GM10266 (cell line): ENCODE data around the gene TMEM132D.

Experiments
- DNase-seq: peaks from one replicate; pipeline ENCODE4 v3.0.0; 2012; ENCODE audit errors: extremely low spot score
- TF ChIP-seq, protein P1 (sequence below): IDR thresholded peaks from 2 replicates; pipeline ENCODE4 v1.5.1; 2012; ENCODE audit warnings: mild to moderate bottlenecking, low read depth; ENCODE audit not compliant: control insufficient read depth, insufficient read depth; ENCODE audit errors: missing control alignments

Gene TMEM132D

DNA sequence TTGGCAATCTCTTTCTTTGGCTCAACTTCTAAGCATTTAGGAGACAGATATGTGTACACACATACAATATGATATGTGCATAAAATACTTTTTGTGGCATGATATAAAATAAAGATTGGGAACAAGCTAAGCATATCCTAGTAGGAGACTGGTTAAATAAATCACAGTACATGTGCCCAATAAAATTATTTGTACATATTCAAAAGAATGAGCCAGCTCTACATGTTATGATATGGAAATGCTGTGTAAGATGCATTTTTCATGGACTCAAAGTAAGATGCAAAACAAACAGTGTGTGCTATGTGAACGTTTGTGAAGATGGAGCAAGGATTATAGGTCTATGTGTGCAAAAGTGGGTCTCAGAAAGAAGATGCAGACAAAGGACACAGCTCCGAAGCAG lies 311.4 kb downstream of the TMEM132D start:
- DNase-seq: no peak
- TF ChIP-seq, protein P1, sequence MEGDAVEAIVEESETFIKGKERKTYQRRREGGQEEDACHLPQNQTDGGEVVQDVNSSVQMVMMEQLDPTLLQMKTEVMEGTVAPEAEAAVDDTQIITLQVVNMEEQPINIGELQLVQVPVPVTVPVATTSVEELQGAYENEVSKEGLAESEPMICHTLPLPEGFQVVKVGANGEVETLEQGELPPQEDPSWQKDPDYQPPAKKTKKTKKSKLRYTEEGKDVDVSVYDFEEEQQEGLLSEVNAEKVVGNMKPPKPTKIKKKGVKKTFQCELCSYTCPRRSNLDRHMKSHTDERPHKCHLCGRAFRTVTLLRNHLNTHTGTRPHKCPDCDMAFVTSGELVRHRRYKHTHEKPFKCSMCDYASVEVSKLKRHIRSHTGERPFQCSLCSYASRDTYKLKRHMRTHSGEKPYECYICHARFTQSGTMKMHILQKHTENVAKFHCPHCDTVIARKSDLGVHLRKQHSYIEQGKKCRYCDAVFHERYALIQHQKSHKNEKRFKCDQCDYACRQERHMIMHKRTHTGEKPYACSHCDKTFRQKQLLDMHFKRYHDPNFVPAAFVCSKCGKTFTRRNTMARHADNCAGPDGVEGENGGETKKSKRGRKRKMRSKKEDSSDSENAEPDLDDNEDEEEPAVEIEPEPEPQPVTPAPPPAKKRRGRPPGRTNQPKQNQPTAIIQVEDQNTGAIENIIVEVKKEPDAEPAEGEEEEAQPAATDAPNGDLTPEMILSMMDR: no peak

DNA sequence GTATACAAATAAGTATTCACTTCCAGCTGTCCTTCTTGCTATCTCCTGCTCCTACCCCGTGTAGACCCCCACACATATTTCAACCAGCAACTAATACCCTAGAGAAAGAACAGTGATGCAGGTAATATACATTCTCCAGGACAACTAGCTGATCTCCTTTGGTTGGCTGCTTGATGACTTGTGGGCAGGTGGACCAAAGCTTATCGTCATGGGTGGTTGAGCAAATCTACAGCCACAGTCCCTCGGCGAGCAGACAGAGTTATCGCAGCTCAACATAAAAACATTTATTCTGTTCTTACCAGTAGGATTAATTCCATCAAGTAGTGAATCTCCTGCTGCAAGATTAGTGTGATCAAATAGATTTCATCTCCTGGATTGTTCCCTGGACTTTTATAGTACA lies 314.3 kb downstream of the TMEM132D start:
- DNase-seq: no peak
- TF ChIP-seq, protein P1: no peak

DNA sequence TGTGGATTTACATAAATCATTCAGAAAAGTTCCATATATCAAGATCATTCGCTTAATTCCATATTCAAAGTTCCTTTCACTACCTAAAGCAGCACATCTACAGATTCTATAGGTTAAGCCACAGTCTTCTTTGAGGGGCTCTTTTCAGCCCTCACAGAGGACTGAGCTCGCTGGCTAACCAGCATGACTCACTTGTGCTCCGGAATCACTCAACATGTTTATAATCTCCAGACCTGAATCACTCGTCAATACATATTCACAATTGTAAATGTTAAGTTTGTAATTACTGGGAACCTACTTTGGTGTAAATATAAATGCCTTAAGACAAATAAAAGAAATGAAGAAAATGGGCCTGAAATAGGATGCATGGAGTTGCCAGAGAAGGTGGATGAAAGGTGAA lies 315.7 kb downstream of the TMEM132D start:
- DNase-seq: no peak
- TF ChIP-seq, protein P1: no peak

DNA sequence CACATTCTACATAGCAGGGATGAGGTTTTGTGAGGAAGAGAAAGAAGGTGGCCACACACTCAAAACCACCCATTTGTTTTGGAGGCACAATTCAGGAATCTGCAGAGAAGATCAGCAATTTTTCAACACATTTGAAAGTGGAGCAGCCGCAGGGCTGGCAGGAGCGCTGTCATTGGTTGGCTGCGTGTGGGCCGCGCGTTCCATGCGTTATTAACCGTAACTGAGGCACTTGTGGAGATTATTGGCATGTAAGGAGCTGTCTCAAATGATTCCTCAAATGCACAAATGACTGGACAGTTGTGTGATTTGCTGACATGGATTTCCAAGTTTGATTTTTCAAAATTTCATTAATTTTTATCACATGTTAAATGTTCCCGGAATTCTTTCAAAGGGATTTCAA lies 318.5 kb downstream of the TMEM132D start:
- TF ChIP-seq, protein P1: no peak
- DNase-seq: no peak

DNA sequence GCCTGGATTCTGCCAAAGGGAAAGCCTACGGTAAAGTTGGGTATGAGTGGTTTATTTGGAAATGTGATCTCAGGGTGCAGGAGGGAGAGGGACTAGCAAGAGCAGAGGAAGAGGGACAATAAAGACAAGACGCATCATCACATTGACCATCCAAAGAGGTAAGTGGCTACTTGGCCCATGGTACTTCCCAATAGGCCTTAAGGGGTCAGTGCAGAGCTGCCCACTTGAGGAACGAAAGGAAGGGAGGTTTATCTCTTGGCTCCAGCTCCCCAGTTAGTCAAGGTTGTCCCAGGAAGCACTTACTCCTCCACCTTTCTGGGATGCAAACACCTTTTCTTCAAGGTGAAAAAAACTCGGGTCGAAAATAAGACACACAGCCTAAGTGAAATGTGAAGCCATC lies 323.9 kb downstream of the TMEM132D start:
- TF ChIP-seq, protein P1: no peak
- no peak for DNase-seq

DNA sequence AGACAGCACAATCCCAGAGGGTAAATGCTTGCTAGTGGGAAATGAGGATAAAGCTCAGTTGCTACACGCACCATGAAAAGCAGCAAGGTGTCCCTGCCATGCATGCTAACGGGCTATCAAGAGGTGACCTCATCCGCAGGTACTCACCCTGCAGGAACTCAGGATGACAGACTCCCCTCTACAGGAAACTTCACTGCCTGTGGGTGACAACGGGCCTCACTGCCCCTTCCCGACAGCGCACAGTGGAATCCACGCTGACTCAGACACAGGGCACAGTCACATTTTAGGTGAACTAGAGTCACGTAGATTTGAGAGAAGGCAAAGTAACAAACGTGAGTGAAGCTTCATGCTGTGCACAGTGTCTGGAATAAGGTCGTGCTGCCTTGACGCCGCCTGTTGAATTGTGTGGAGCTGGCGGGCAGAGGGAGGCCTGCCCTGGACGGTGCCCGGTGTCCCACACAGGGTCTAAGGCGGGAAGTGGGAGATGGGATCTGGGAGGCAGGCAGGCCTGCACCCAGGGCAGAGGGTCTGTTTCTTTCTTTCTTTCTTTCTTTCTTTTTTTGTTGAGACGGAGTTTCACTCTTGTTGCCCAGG lies 331.8 kb downstream of the TMEM132D start:
- TF ChIP-seq, protein P1: no peak
- no peak for DNase-seq

DNA sequence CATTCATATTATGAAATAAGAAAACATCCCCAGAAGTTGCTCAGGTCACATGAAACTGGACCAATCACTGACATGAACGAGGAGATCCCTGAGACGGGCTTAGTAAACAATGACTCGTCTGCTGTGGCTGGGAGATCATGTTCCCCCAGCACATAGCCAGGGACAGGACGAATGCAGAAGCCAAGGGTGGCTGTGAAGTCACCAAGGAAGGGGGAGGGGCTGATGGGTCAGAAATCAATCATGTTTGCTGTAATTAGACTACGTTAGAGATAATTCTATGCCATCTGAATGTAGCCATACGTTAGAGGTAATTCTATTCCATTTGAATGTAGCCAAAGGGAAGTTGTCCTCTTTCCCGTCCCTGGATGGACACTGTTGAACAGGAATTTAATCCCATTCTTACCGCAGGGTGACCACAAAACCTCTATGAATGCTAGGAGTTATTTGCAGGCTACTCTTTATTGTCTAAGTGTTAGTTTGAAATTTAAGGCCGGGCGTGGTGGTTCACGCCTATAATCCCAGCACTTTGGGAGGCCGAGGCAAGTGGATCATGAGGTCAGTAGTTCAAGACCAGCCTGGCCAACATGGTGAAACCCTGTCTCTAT lies 332.9 kb downstream of the TMEM132D start:
- TF ChIP-seq, protein P1: no peak
- no peak for DNase-seq
